SK-N-SH (cell line): ENCODE measurements around the gene MFAP4. TPM values are rescaled to one million over a fixed set of nuclear protein-coding genes. Genes with fewer than 3 reads are reported as not detected.

Experiments
- CTCF ChIA-PET: fragments of 300-600, 350-600 bp; formaldehyde crosslinking; extraction: SDS; loops from one replicate; lab custom pipeline; 2021; lab: Yijun Ruan, JAX
- POLR2A ChIA-PET: fragments of 350-600 bp; sonication (Branson Sonifier 250); formaldehyde crosslinking; extraction: SDS; loops from one replicate; lab custom pipeline; 2020; ENCODE audit warnings: antibody characterized with exemption, inconsistent platforms; lab: Yijun Ruan, JAX
- DNase-seq: peaks from one replicate; pipeline ENCODE4 v3.0.0; 2012
- H2AFZ ChIP-seq: fragments of 200-600 bp; sonication (generic); 2 replicates; pipeline ENCODE4 v1.8.1; 2016; ENCODE audit warnings: antibody characterized with exemption, mild to moderate bottlenecking, low read depth
- H3F3A ChIP-seq: fragments of 200-600 bp; sonication (generic); replicated peaks from 2 replicates; pipeline ENCODE3; 2016; ENCODE audit warnings: antibody characterized with exemption, mild to moderate bottlenecking; ENCODE audit not compliant: insufficient read depth
- H3K27ac ChIP-seq, 2 experiments: fragments of 200-500 bp in 1 of 2; fragments of 200-600 bp in 1 of 2; sonication (Bioruptor generic) in 1 of 2; sonication (generic), shearing (Covaris generic) in 1 of 2; 2 replicates each; pipeline versions ENCODE4 v1.5.1 to v1.6.1; 2014 to 2016; ENCODE audit warnings: low read depth in 2 of 2, inconsistent platforms in 1 of 2, low read length in 1 of 2, mild to moderate bottlenecking in 1 of 2, mixed read lengths in 1 of 2
- H3K27me3 ChIP-seq: fragments of 200-600 bp; sonication (generic), shearing (Covaris generic); 2 replicates; pipeline ENCODE4 v1.6.1; 2016; ENCODE audit warnings: mixed run types; ENCODE audit not compliant: insufficient read depth
- H3K36me3 ChIP-seq, 2 experiments: fragments of 200-500 bp in 1 of 2; fragments of 200-600 bp in 1 of 2; sonication (Bioruptor generic) in 1 of 2; sonication (generic) in 1 of 2; replicated peaks in 1 of 2; 2 replicates each; pipeline versions ENCODE3 to v1.5.1; 2014 to 2016; ENCODE audit warnings: low read length in 1 of 2, mild to moderate bottlenecking in 1 of 2; ENCODE audit not compliant: insufficient read depth in 2 of 2, control insufficient read depth in 1 of 2
- H3K4me1 ChIP-seq, 2 experiments: fragments of 200-500 bp in 1 of 2; fragments of 200-600 bp in 1 of 2; sonication (Bioruptor generic) in 1 of 2; sonication (generic), shearing (Covaris generic) in 1 of 2; 2 replicates each; pipeline versions ENCODE4 v1.5.1 to v1.6.1; 2014 to 2016; ENCODE audit warnings: low read depth in 1 of 2, low read length in 1 of 2, mixed run types in 1 of 2; ENCODE audit not compliant: insufficient read depth in 2 of 2, control insufficient read depth in 1 of 2
- H3K4me2 ChIP-seq: fragments of 200-600 bp; sonication (generic), shearing (Covaris generic); 2 replicates; pipeline ENCODE4 v1.6.1; 2017; ENCODE audit warnings: mixed run types
- H3K4me3 ChIP-seq, 2 experiments: fragments of 200-500 bp in 1 of 2; fragments of 200-600 bp in 1 of 2; sonication (Bioruptor generic) in 1 of 2; sonication (generic), shearing (Covaris generic) in 1 of 2; 2 replicates each; pipeline versions ENCODE4 v1.5.1 to v1.8.1; 2014 to 2016; ENCODE audit warnings: low read depth in 2 of 2, inconsistent platforms in 1 of 2, low read length in 1 of 2, mild to moderate bottlenecking in 1 of 2, mixed read lengths in 1 of 2, moderate library complexity in 1 of 2
- H3K79me2 ChIP-seq: fragments of 200-600 bp; sonication (generic); 2 replicates; pipeline ENCODE4 v1.8.1; 2017; ENCODE audit warnings: mild to moderate bottlenecking; ENCODE audit not compliant: insufficient read depth
- H3K9ac ChIP-seq: fragments of 200-600 bp; sonication (generic); 2 replicates; pipeline ENCODE4 v1.6.1; 2017; ENCODE audit warnings: mixed run types
- H3K9me2 ChIP-seq: fragments of 200-600 bp; sonication (generic); 2 replicates; pipeline ENCODE4 v1.6.1; 2017; ENCODE audit warnings: mixed run types
- H3K9me3 ChIP-seq: fragments of 200-600 bp; sonication (generic); 2 replicates; pipeline ENCODE4 v1.6.1; 2017; ENCODE audit warnings: mixed run types, mild to moderate bottlenecking, moderate library complexity
- H4K20me1 ChIP-seq: fragments of 200-600 bp; sonication (generic); 2 replicates; pipeline ENCODE4 v1.6.1; 2017; ENCODE audit warnings: mild to moderate bottlenecking, mixed run types; ENCODE audit not compliant: insufficient read depth
- CHD2 ChIP-seq: fragments of 150-350 bp; IDR thresholded peaks from 2 replicates; pipeline ENCODE4 v1.6.1; 2018; ENCODE audit warnings: low read length; ENCODE audit not compliant: partially characterized antibody
- EP300 ChIP-seq, 2 experiments: IDR thresholded peaks; 2 replicates each; pipeline versions ENCODE4 v1.4.0 to v1.6.1; 2012; ENCODE audit warnings: borderline replicate concordance in 1 of 2, low read depth in 1 of 2, low read length in 1 of 2
- FOXJ3 ChIP-seq: sonication (generic); formaldehyde crosslinking; IDR thresholded peaks from 2 replicates; pipeline ENCODE4 v1.5.1; 2020; ENCODE audit warnings: mild to moderate bottlenecking, missing genetic modification reagents
- GATA2 ChIP-seq: sonication (generic); formaldehyde crosslinking; IDR thresholded peaks from 2 replicates; pipeline ENCODE4 v1.5.0; 2020; ENCODE audit warnings: mild to moderate bottlenecking, missing genetic modification reagents
- JUND ChIP-seq: IDR thresholded peaks from 2 replicates; pipeline ENCODE4 v1.4.0; 2012
- MEF2A ChIP-seq: IDR thresholded peaks from 2 replicates; pipeline ENCODE4 v1.4.0; 2012; ENCODE audit warnings: low read depth, borderline replicate concordance
- NFIC ChIP-seq: IDR thresholded peaks from 2 replicates; pipeline ENCODE4 v1.4.0; 2012; ENCODE audit warnings: borderline replicate concordance
- NRF1 ChIP-seq: IDR thresholded peaks from 2 replicates; pipeline ENCODE4 v1.6.1; 2012; ENCODE audit warnings: low read depth, mild to moderate bottlenecking, low read length
- RAD21 ChIP-seq: IDR thresholded peaks from 2 replicates; pipeline ENCODE4 v1.6.1; 2012; ENCODE audit warnings: mild to moderate bottlenecking, low read length
- RXRA ChIP-seq: IDR thresholded peaks from 2 replicates; pipeline ENCODE4 v1.4.0; 2012; ENCODE audit warnings: low read depth, mild to moderate bottlenecking, borderline replicate concordance
- SIN3A ChIP-seq: IDR thresholded peaks from 2 replicates; pipeline ENCODE4 v1.6.1; 2012; ENCODE audit warnings: low read depth, mild to moderate bottlenecking, low read length, moderate library complexity, borderline replicate concordance
- SMC3 ChIP-seq: IDR thresholded peaks from 2 replicates; pipeline ENCODE4 v1.6.1; 2012; ENCODE audit warnings: low read depth, low read length, improper control_type of control experiment
- TCF12 ChIP-seq: IDR thresholded peaks from 2 replicates; pipeline ENCODE4 v1.4.0; 2012
- TEAD4 ChIP-seq: IDR thresholded peaks from 2 replicates; pipeline ENCODE4 v1.4.0; 2012; ENCODE audit warnings: mild to moderate bottlenecking, borderline replicate concordance; ENCODE audit not compliant: insufficient read depth
- USF1 ChIP-seq: IDR thresholded peaks from 2 replicates; pipeline ENCODE4 v1.4.0; 2012; ENCODE audit warnings: low read depth, borderline replicate concordance
- YY1 ChIP-seq: IDR thresholded peaks from 2 replicates; pipeline ENCODE4 v1.4.0; 2012; ENCODE audit warnings: low read depth, mild to moderate bottlenecking
- WGBS: methylation state at CpG from one replicate; pipeline ENCODE4 v1.1.6; 2017; ENCODE audit warnings: low lambda C conversion rate; 5-methylcytosine and 5-hydroxymethylcytosine counted together
- polyA plus RNA-seq, 3 experiments: library from polyadenylated mRNA; depleted of rRNA; stranded (reverse); fragments of >200 nt; gene quantifications; 2 replicates each; pipeline ENCODE4 v1.2.3, GENCODE V29; 2012
- TF ChIP-seq, protein P1 (sequence below): fragments of 150-350 bp; IDR thresholded peaks from 2 replicates; pipeline ENCODE4 v1.6.1; 2017; ENCODE audit warnings: antibody characterized with exemption, low read length, low read depth, borderline replicate concordance
- TF ChIP-seq, protein P2 (sequence below): IDR thresholded peaks from 2 replicates; pipeline ENCODE4; 2012
- TF ChIP-seq, protein P3 (sequence below): fragments of 200-600 bp; sonication (generic); IDR thresholded peaks from 2 replicates; pipeline ENCODE4 v1.6.1; 2017; ENCODE audit warnings: antibody characterized with exemption, mild to moderate bottlenecking, moderate library complexity
- TF ChIP-seq, protein P4 (sequence below): IDR thresholded peaks from 2 replicates; pipeline ENCODE4 v1.4.0; 2012; ENCODE audit warnings: low read depth

The MFAP4 gene
- polyA plus RNA-seq, 1 of the 3 experiments (the other 2 are of a cell fraction): 120 TPM

- Histone ChIP-seq H3K27me3 (no peaks in the 10 kb centered on the region), H3K9me3 (no peaks in the 10 kb centered on the region), H3F3A (peaks cover 13% of the 10 kb centered on the region), H3K9ac (no peak overlapping the region), H4K20me1 (no peaks in the 10 kb centered on the region), H3K36me3 (peaks cover 0 to 12% of the 10 kb centered on the region in 2 experiments), H3K79me2 (peaks cover 4% of the 10 kb centered on the region; the same call in 1 of the 2 replicates), H3K4me1 (peaks cover 18 to 40% of the 10 kb centered on the region in 2 experiments; a peak in 3 of 4 replicates), H3K4me2 (peak overlapping the region; percentile 90), H3K27ac (peak overlapping the region in 1 of 2 experiments; percentile 86; a peak in 1 of 4 replicates), H3K9me2 (no peaks in the 10 kb centered on the region), H3K4me3 (no peak overlapping the region), H2AFZ (no peak overlapping the region)
- ChIA-PET CTCF (interaction anchor here (1.2 to 7.4 kb wide), 4 partner anchors 19 to 49 kb away, joined by 3 to 79 read pairs (median 14); partner anchors contain the start of gene B9D1), POLR2A (interaction anchor here (3.0 to 3.2 kb wide), 2 partner anchors 28 to 35 kb away, joined by 13 to 22 read pairs; partner anchors contain the start of gene MAPK7)
- TF ChIP-seq EP300 (IDR thresholded peaks at IDR 0.05; ENCODE audit: borderline replicate concordance in 1 of 2, low read depth in 1 of 2, low read length in 1 of 2): no peak
- no peak for TF ChIP-seq JUND
- no peak for TF ChIP-seq FOXJ3 (CRISPR knock-in tag)
- no peak for TF ChIP-seq TEAD4
- TF ChIP-seq, protein P1, sequence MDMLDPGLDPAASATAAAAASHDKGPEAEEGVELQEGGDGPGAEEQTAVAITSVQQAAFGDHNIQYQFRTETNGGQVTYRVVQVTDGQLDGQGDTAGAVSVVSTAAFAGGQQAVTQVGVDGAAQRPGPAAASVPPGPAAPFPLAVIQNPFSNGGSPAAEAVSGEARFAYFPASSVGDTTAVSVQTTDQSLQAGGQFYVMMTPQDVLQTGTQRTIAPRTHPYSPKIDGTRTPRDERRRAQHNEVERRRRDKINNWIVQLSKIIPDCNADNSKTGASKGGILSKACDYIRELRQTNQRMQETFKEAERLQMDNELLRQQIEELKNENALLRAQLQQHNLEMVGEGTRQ: no peak
- TF ChIP-seq SMC3: no peak
- no peak for TF ChIP-seq GATA2 (CRISPR knock-in tag)
- no peak for TF ChIP-seq YY1
- TF ChIP-seq USF1: no peak
- TF ChIP-seq NRF1: no peak
- TF ChIP-seq RAD21: no peak
- TF ChIP-seq SIN3A: no peak
- TF ChIP-seq RXRA: no peak
- TF ChIP-seq, protein P2, sequence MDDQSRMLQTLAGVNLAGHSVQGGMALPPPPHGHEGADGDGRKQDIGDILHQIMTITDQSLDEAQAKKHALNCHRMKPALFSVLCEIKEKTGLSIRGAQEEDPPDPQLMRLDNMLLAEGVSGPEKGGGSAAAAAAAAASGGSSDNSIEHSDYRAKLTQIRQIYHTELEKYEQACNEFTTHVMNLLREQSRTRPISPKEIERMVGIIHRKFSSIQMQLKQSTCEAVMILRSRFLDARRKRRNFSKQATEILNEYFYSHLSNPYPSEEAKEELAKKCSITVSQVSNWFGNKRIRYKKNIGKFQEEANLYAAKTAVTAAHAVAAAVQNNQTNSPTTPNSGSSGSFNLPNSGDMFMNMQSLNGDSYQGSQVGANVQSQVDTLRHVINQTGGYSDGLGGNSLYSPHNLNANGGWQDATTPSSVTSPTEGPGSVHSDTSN: no peak
- TF ChIP-seq MEF2A: no peak
- TF ChIP-seq, protein P3, sequence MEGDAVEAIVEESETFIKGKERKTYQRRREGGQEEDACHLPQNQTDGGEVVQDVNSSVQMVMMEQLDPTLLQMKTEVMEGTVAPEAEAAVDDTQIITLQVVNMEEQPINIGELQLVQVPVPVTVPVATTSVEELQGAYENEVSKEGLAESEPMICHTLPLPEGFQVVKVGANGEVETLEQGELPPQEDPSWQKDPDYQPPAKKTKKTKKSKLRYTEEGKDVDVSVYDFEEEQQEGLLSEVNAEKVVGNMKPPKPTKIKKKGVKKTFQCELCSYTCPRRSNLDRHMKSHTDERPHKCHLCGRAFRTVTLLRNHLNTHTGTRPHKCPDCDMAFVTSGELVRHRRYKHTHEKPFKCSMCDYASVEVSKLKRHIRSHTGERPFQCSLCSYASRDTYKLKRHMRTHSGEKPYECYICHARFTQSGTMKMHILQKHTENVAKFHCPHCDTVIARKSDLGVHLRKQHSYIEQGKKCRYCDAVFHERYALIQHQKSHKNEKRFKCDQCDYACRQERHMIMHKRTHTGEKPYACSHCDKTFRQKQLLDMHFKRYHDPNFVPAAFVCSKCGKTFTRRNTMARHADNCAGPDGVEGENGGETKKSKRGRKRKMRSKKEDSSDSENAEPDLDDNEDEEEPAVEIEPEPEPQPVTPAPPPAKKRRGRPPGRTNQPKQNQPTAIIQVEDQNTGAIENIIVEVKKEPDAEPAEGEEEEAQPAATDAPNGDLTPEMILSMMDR: no peak
- no peak for TF ChIP-seq CHD2
- no peak for TF ChIP-seq NFIC
- TF ChIP-seq TCF12: no peak
- TF ChIP-seq, protein P4, sequence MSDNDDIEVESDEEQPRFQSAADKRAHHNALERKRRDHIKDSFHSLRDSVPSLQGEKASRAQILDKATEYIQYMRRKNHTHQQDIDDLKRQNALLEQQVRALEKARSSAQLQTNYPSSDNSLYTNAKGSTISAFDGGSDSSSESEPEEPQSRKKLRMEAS: no peak
- DNase-seq: no peak
- WGBS: 92% methylated on average over 6 of the region's 16 CpGs
These were observed 25.5 kb upstream of the MFAP4 start for GRCh38 chr17:19412510-19412909.
